K562 (cell line): ENCODE data around the gene BFSP1. TPM values are rescaled to one million over a fixed set of nuclear protein-coding genes. Genes with fewer than 3 reads are reported as not detected.

Experiments
- ATAC-seq: fragments of 200-7000 bp; cut with Tn5 transposase; 3 replicates; pipeline ENCODE4 v1.9.1; 2020; ENCODE audit warnings: moderate library complexity
- BruUV-seq: library from RNA; stranded (reverse); fragments of 400-500 nt; replicated peaks from 2 replicates; lab custom pipeline; 2021; lab: Mats Ljungman, UMichigan
- CTCF ChIA-PET: fragments of 300-600 bp; formaldehyde crosslinking; extraction: SDS; loops from one replicate; lab custom pipeline; 2021; ENCODE audit warnings: low intra/inter-chr PET ratio; lab: Yijun Ruan, JAX
- POLR2A ChIA-PET: fragments of 300-600, 350-650 bp; sonication (Branson Sonifier 250); formaldehyde crosslinking; extraction: SDS; loops from one replicate; lab custom pipeline; 2021; ENCODE audit warnings: antibody characterized with exemption, inconsistent platforms; lab: Yijun Ruan, JAX
- DNase-seq, 4 experiments: peaks; one replicate each; pipeline versions ENCODE4 v3.0.0 to v3.0.0-alpha.2; 2011 to 2018; ENCODE audit warnings: low spot score in 3 of 4, mixed read lengths in 3 of 4; ENCODE audit errors: extremely low read depth in 1 of 4
- FAIRE-seq: peaks from 2 replicates; lab custom pipeline; 2011; peaks lifted over from hg19 to GRCh38; lab: Jason Lieb, UNC
- H2AFZ ChIP-seq: 2 replicates; pipeline ENCODE4 v1.6.0; 2011; ENCODE audit warnings: low read depth, low read length, control low read depth, inconsistent platforms
- H3K27ac ChIP-seq: fragments of 200-600 bp; 3 replicates; pipeline ENCODE4 v1.8.0; 2011; ENCODE audit warnings: low read depth, mild to moderate bottlenecking, control low read depth, inconsistent platforms, low read length, moderate library complexity, mixed read lengths; ENCODE audit errors: extremely low read depth
- H3K27me3 ChIP-seq, 2 experiments: fragments of 300-600 bp in 1 of 2; 2 replicates in 1 of 2; 3 replicates in 1 of 2; pipeline versions ENCODE4 v1.6.0 to v1.8.0; 2011; ENCODE audit warnings: inconsistent platforms in 2 of 2, low read length in 2 of 2, mild to moderate bottlenecking in 1 of 2, mixed read lengths in 1 of 2, moderate library complexity in 1 of 2; ENCODE audit not compliant: control insufficient read depth in 2 of 2, insufficient read depth in 2 of 2
- H3K36me3 ChIP-seq: fragments of 300-600 bp; 3 replicates; pipeline ENCODE4 v1.8.0; 2011; ENCODE audit warnings: mild to moderate bottlenecking, low read length, inconsistent platforms; ENCODE audit not compliant: control insufficient read depth, insufficient read depth
- H3K4me1 ChIP-seq, 2 experiments: fragments of 200-600 bp in 1 of 2; replicated peaks in 1 of 2; 2 replicates in 1 of 2; 3 replicates in 1 of 2; pipeline versions ENCODE4 v1.5.1 to v1.8.0; 2011; ENCODE audit warnings: inconsistent platforms in 2 of 2, low read length in 2 of 2, mild to moderate bottlenecking in 1 of 2, mixed read lengths in 1 of 2, moderate library complexity in 1 of 2; ENCODE audit not compliant: control insufficient read depth in 2 of 2, insufficient read depth in 2 of 2
- H3K4me2 ChIP-seq: 2 replicates; pipeline ENCODE4 v1.6.1; 2011; ENCODE audit warnings: low read length, control low read depth, inconsistent platforms, mixed read lengths; ENCODE audit not compliant: insufficient read depth
- H3K4me3 ChIP-seq: fragments of 200-600 bp; sonication (generic), shearing (Covaris generic); 2 replicates; pipeline ENCODE4 v1.5.1; 2016; ENCODE audit warnings: control low read depth, inconsistent platforms
- H3K79me2 ChIP-seq: fragments of 200-600 bp; 3 replicates; pipeline ENCODE4 v1.8.0; 2011; ENCODE audit warnings: low read length, inconsistent platforms; ENCODE audit not compliant: control insufficient read depth, insufficient read depth
- H3K9ac ChIP-seq, 2 experiments: 2 replicates each; pipeline versions ENCODE4 v1.6.0 to v1.6.1; 2011; ENCODE audit warnings: low read depth in 2 of 2, low read length in 2 of 2, control low read depth in 1 of 2, inconsistent platforms in 1 of 2, mild to moderate bottlenecking in 1 of 2, mixed read lengths in 1 of 2; ENCODE audit not compliant: insufficient read depth in 1 of 2
- H3K9me1 ChIP-seq: one replicate; pipeline ENCODE4 v1.6.0; 2011; ENCODE audit warnings: inconsistent platforms, mild to moderate bottlenecking, low read length, moderate library complexity; ENCODE audit not compliant: control insufficient read depth, insufficient read depth
- H3K9me3 ChIP-seq: replicated peaks from 2 replicates; pipeline ENCODE4 v1.5.1; 2011; ENCODE audit warnings: low read depth, low read length, inconsistent platforms; ENCODE audit not compliant: control insufficient read depth, insufficient read depth
- H4K20me1 ChIP-seq: replicated peaks from 2 replicates; pipeline ENCODE4 v1.6.1; 2011; ENCODE audit warnings: low read length, inconsistent platforms, mixed read lengths; ENCODE audit not compliant: control insufficient read depth, insufficient read depth
- BHLHE40 ChIP-seq: IDR thresholded peaks from 2 replicates; pipeline ENCODE4 v1.6.1; 2011; ENCODE audit warnings: low read length, improper control_type of control experiment
- CEBPB ChIP-seq: fragments of 450-650 bp; IDR thresholded peaks from 2 replicates; pipeline ENCODE4 v1.6.1; 2016; ENCODE audit warnings: missing genetic modification characterization, missing compliant biosample characterization
- FOS ChIP-seq: IDR thresholded peaks from 3 replicates; pipeline ENCODE4 v1.6.1; 2011; ENCODE audit not compliant: insufficient read length; ENCODE audit errors: extremely low read depth
- FOSL1 ChIP-seq: fragments of 200-800 bp; sonication (Bioruptor generic); conservative IDR thresholded peaks from 2 replicates; pipeline ENCODE4 v1.6.1; 2016; ENCODE audit warnings: missing genetic modification characterization, missing compliant biosample characterization
- MBD2 ChIP-seq: sonication (generic); IDR thresholded peaks from 2 replicates; pipeline ENCODE4 v1.6.1; 2016; ENCODE audit warnings: low read depth, borderline replicate concordance
- MIER1 ChIP-seq: fragments of 450-650 bp; IDR thresholded peaks from 2 replicates; pipeline ENCODE4 v1.6.1; 2016; ENCODE audit warnings: antibody characterized with exemption, mild to moderate bottlenecking, low read depth
- STAT6 ChIP-seq: sonication (generic); formaldehyde crosslinking; IDR thresholded peaks from 2 replicates; pipeline ENCODE4 v1.8.1; 2023; ENCODE audit warnings: mild to moderate bottlenecking, missing genetic modification reagents
- USF1 ChIP-seq: sonication (generic); formaldehyde crosslinking; IDR thresholded peaks from 2 replicates; pipeline ENCODE4 v1.9.0; 2022; ENCODE audit warnings: mild to moderate bottlenecking, missing genetic modification reagents
- ZNF274 ChIP-seq: IDR thresholded peaks from 2 replicates; pipeline ENCODE4 v1.6.1; 2011; ENCODE audit warnings: low read depth, mild to moderate bottlenecking, low read length, moderate library complexity, borderline replicate concordance
- WGBS: fragments of 100-300 bp; shearing (Covaris generic); methylation state at CpG from one replicate; pipeline ENCODE4 v1.1.6; 2016; ENCODE audit warnings: low coverage, mixed read lengths; ENCODE audit not compliant: insufficient coverage; ENCODE audit errors: missing lambda C conversion rate; 5-methylcytosine and 5-hydroxymethylcytosine counted together
- in situ Hi-C: fragments of 300-500 bp; cut with MboI; formaldehyde crosslinking; loops from 4 replicates; pipeline ENCODE4 v1.15.0; 2018; ENCODE audit warnings: inconsistent platforms, mixed read lengths
- intact Hi-C: fragments of 100-400 bp; cut with micrococcal nuclease; formaldehyde crosslinking; loops from 2 replicates; pipeline ENCODE4 v1.14.2; 2022
- polyA plus RNA-seq, 8 experiments: library from polyadenylated mRNA; depleted of rRNA in 4 of 8; stranded (reverse) in 5 of 8; unstranded in 3 of 8; fragments of >200 nt; fragmentation: Nextera tagmentation in 2 of 8; fragmentation: Illumina TruSeq in 1 of 8; extraction: Ambion mirVana in 2 of 8; extraction: Trizol in 1 of 8; gene quantifications; 2 replicates each; pipeline versions ENCODE4 v1.2.1 to v1.2.3, GENCODE V29; 2011 to 2014; ENCODE audit warnings: inconsistent platforms in 1 of 8, missing spikeins in 1 of 8
- total RNA-seq, 7 experiments: library from RNA; depleted of rRNA in 6 of 7; stranded (reverse); fragments of >200 nt in 6 of 7; fragmentation: Illumina TruSeq in 2 of 7; extraction: Trizol in 2 of 7; gene quantifications; 2 replicates each; pipeline versions ENCODE4 v1.2.1 to v1.2.3, GENCODE V29; 2011 to 2021; ENCODE audit warnings: low replicate concordance in 1 of 7
- TF ChIP-seq, protein P1 (sequence below): fragments of 250-450 bp; sonication (Bioruptor Pico); IDR thresholded peaks from 2 replicates; pipeline ENCODE4 v1.8.0; 2022; ENCODE audit warnings: moderate library complexity, mild to moderate bottlenecking, inconsistent platforms

The BFSP1 gene
- total and polyA plus RNA-seq, 9 of the 15 experiments (the other 6 are each of a cell fraction or from before 2014, with no cell fraction given): 0.09 to 0.86 (median 0.40) TPM

GRCh38 chr20:17541996-17542395 lies 10.8 kb upstream of the BFSP1 start:
- no TSS peak for BruUV-seq
- in situ Hi-C loops: loop anchor here (5.0 kb wide), 1 partner anchor 70 kb away; no protein-coding TSS in a partner anchor
- CTCF ChIA-PET: no interaction called here

DNA sequence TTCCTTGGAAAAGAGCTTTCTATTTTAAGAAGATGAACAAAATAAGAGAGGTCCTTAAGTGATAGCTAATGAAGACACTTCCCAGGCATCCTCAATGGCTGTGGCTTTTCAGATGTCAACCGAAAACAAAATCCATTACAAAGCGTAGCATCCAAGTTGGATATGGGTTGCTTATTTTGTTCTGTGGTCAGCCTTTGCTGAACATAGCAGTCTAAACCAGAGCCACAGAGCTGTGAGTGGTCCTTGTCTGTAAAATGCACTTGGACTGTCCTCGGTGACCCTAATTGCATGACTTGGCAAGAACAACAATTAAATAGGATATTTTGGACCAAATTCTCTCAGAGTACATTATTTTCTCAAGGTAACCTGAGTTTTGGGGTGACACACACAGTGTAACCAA lies 10.4 kb upstream of the BFSP1 start:
- Histone ChIP-seq H3K27me3 (peaks cover 0 to 4% of the 10 kb centered on the region in 2 experiments; a peak in 2 of 5 replicates), H3K36me3 (no peaks in the 10 kb centered on the region), H3K4me2 (no peak overlapping the region), H2AFZ (no peak overlapping the region), H3K9me3 (no peaks in the 10 kb centered on the region), H3K9me1 (no peaks in the 10 kb centered on the region), H3K9ac (no peak overlapping the region), H3K79me2 (no peaks in the 10 kb centered on the region), H3K4me3 (no peak overlapping the region), H3K27ac (no peak overlapping the region), H3K4me1 (no peaks in the 10 kb centered on the region), H4K20me1 (no peaks in the 10 kb centered on the region)
- CTCF ChIA-PET: no interaction called here
- BruUV-seq: no TSS peak
- TF ChIP-seq MIER1 (no peak), USF1 (CRISPR knock-in tag) (no peak), FOS (no peak), STAT6 (CRISPR knock-in tag) (no peak), CEBPB (tag) (no peak)
- TF ChIP-seq, protein P1, sequence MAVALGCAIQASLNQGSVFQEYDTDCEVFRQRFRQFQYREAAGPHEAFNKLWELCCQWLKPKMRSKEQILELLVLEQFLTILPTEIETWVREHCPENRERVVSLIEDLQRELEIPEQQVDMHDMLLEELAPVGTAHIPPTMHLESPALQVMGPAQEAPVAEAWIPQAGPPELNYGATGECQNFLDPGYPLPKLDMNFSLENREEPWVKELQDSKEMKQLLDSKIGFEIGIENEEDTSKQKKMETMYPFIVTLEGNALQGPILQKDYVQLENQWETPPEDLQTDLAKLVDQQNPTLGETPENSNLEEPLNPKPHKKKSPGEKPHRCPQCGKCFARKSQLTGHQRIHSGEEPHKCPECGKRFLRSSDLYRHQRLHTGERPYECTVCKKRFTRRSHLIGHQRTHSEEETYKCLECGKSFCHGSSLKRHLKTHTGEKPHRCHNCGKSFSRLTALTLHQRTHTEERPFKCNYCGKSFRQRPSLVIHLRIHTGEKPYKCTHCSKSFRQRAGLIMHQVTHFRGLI (CRISPR knock-in tag): no peak
- DNase-seq (no peak), FAIRE-seq (no peak), ATAC-seq (no peak)
- 8% methylated on average over 3 of the region's 3 CpGs for WGBS
- POLR2A ChIA-PET: no interaction called here
- in situ Hi-C loops: loop anchor here (5.0 kb wide), 1 partner anchor 71 kb away; no protein-coding TSS in a partner anchor
- intact Hi-C loops: no loop called here

More at GRCh38 chr20:17541996-17542395, 10.8 kb upstream of the BFSP1 start:
- Histone ChIP-seq H3K4me1 (no peaks in the 10 kb centered on the region), H2AFZ (no peak overlapping the region), H4K20me1 (no peaks in the 10 kb centered on the region), H3K9ac (no peak overlapping the region), H3K4me3 (no peak overlapping the region), H3K9me3 (no peaks in the 10 kb centered on the region), H3K27me3 (peaks cover 0 to 4% of the 10 kb centered on the region in 2 experiments; a peak in 2 of 5 replicates), H3K4me2 (no peak overlapping the region), H3K27ac (no peak overlapping the region), H3K36me3 (no peaks in the 10 kb centered on the region), H3K9me1 (no peaks in the 10 kb centered on the region), H3K79me2 (no peaks in the 10 kb centered on the region)
- FAIRE-seq (no peak), ATAC-seq (no peak), DNase-seq (no peak)
- 31% methylated on average over 4 of the region's 5 CpGs for WGBS
- TF ChIP-seq ZNF274 (no peak), BHLHE40 (no peak), MBD2 (no peak), FOSL1 (tag) (0 out of 2 replicates have a peak, but pooled peaks have one; percentile 15)
- intact Hi-C loops: no loop called here
- POLR2A ChIA-PET: interaction anchor here (0.5 kb wide), 1 partner anchor 354 kb away, joined by 3 read pairs; no protein-coding TSS in a partner anchor
